IMR-90 (cell line): ENCODE measurements around the gene CHP1. TPM values are rescaled to one million over a fixed set of nuclear protein-coding genes. Genes with fewer than 3 reads are reported as not detected.
"Not testable (repeated sequence)": the region's sequence is repeated elsewhere in the genome, so short reads cannot be mapped to it uniquely, and the experiment has no call there.

ENCODE experiments used
- ATAC-seq: fragments of 200-7000 bp; cut with Tn5 transposase; 2 replicates; pipeline ENCODE4 v1.9.1; 2020; ENCODE audit warnings: low read depth, mild to moderate bottlenecking, moderate library complexity
- BruUV-seq: library from RNA; stranded (reverse); fragments of 400-500 nt; replicated peaks from 2 replicates; lab custom pipeline; 2021; lab: Mats Ljungman, UMichigan
- CTCF ChIA-PET: fragments of 300-600 bp; formaldehyde crosslinking; extraction: SDS; loops from one replicate; lab custom pipeline; 2021; ENCODE audit warnings: antibody characterized with exemption; lab: Yijun Ruan, JAX
- POLR2A ChIA-PET: fragments of 300-600 bp; sonication (Branson Sonifier 250); formaldehyde crosslinking; loops from one replicate; lab custom pipeline; 2022; ENCODE audit warnings: antibody characterized with exemption; ENCODE audit not compliant: unreplicated experiment; lab: Charles Lee
- DNase-seq: peaks from one replicate; pipeline ENCODE4 v3.0.0; 2013
- H2AFZ ChIP-seq: replicated peaks from 2 replicates; pipeline ENCODE3; 2013; ENCODE audit warnings: low read length, mild to moderate bottlenecking; ENCODE audit not compliant: poor library complexity
- H2AK5ac ChIP-seq: 2 replicates; pipeline ENCODE4 v1.6.1; 2013; ENCODE audit warnings: low read depth, low read length, inconsistent platforms
- H2AK9ac ChIP-seq: replicated peaks from 2 replicates; pipeline ENCODE3; 2013; ENCODE audit warnings: mild to moderate bottlenecking, low read depth, low read length, moderate library complexity; ENCODE audit not compliant: poor library complexity
- H2BK120ac ChIP-seq: 2 replicates; pipeline ENCODE4 v1.6.1; 2013; ENCODE audit warnings: low read depth, low read length, inconsistent platforms
- H2BK15ac ChIP-seq: 3 replicates; pipeline ENCODE4 v1.6.1; 2013; ENCODE audit warnings: low read depth, low read length, inconsistent platforms
- H2BK20ac ChIP-seq: 2 replicates; pipeline ENCODE4 v1.6.1; 2013; ENCODE audit warnings: low read depth, mild to moderate bottlenecking, inconsistent platforms, low read length, moderate library complexity
- H2BK5ac ChIP-seq: 2 replicates; pipeline ENCODE4 v1.6.1; 2013; ENCODE audit warnings: mild to moderate bottlenecking, low read depth, low read length, inconsistent platforms; ENCODE audit not compliant: poor library complexity, severe bottlenecking
- H3K14ac ChIP-seq: replicated peaks from 2 replicates; pipeline ENCODE4 v1.6.1; 2013; ENCODE audit warnings: low read depth, low read length, inconsistent platforms
- H3K18ac ChIP-seq: 2 replicates; pipeline ENCODE4 v1.6.1; 2013; ENCODE audit warnings: low read depth, low read length, control low read depth
- H3K23ac ChIP-seq: 2 replicates; pipeline ENCODE4 v1.6.1; 2013; ENCODE audit warnings: low read depth, low read length, inconsistent platforms
- H3K27ac ChIP-seq: 2 replicates; pipeline ENCODE4 v1.5.1; 2013; ENCODE audit warnings: mild to moderate bottlenecking, control low read depth, low read length; ENCODE audit not compliant: insufficient read depth
- H3K27me3 ChIP-seq: 2 replicates; pipeline ENCODE4 v1.6.1; 2013; ENCODE audit warnings: low read length; ENCODE audit not compliant: control insufficient read depth, insufficient read depth
- H3K36me3 ChIP-seq: 2 replicates; pipeline ENCODE4 v1.6.1; 2013; ENCODE audit warnings: low read length, mixed read lengths; ENCODE audit not compliant: control insufficient read depth, insufficient read depth
- H3K4ac ChIP-seq: 2 replicates; pipeline ENCODE4 v1.6.1; 2013; ENCODE audit warnings: low read depth, low read length, inconsistent platforms
- H3K4me1 ChIP-seq: 2 replicates; pipeline ENCODE4 v1.6.1; 2013; ENCODE audit warnings: low read length, mixed read lengths; ENCODE audit not compliant: control insufficient read depth, insufficient read depth
- H3K4me2 ChIP-seq: 2 replicates; pipeline ENCODE4 v1.6.1; 2013; ENCODE audit warnings: low read depth, mild to moderate bottlenecking, control low read depth, low read length, moderate library complexity
- H3K4me3 ChIP-seq: 2 replicates; pipeline ENCODE4 v1.5.1; 2013; ENCODE audit warnings: low read depth, mild to moderate bottlenecking, control low read depth, low read length, moderate library complexity; ENCODE audit not compliant: insufficient read depth
- H3K56ac ChIP-seq: 2 replicates; pipeline ENCODE4 v1.6.1; 2013; ENCODE audit warnings: low read length, inconsistent platforms; ENCODE audit not compliant: insufficient read depth; ENCODE audit errors: extremely low read depth
- H3K79me1 ChIP-seq, 2 experiments: 2 replicates each; pipeline ENCODE4 v1.6.1; 2013; ENCODE audit warnings: low read length in 2 of 2, inconsistent platforms in 1 of 2, low read depth in 1 of 2
- H3K9ac ChIP-seq: 2 replicates; pipeline ENCODE4 v1.6.1; 2013; ENCODE audit warnings: low read depth, low read length, control low read depth
- H3K9me1 ChIP-seq: 2 replicates; pipeline ENCODE4 v1.6.1; 2013; ENCODE audit warnings: low read length, inconsistent platforms; ENCODE audit not compliant: insufficient read depth
- H3K9me3 ChIP-seq: 2 replicates; pipeline ENCODE4 v1.6.1; 2013; ENCODE audit warnings: low read length; ENCODE audit not compliant: control insufficient read depth, insufficient read depth
- H4K20me1 ChIP-seq: 2 replicates; pipeline ENCODE4 v1.6.1; 2013; ENCODE audit warnings: low read length, inconsistent platforms; ENCODE audit not compliant: insufficient read depth
- H4K5ac ChIP-seq: 2 replicates; pipeline ENCODE4 v1.6.1; 2013; ENCODE audit warnings: mild to moderate bottlenecking, low read depth, low read length, control low read depth
- H4K8ac ChIP-seq, 2 experiments: 2 replicates each; pipeline ENCODE4 v1.6.1; 2013; ENCODE audit warnings: low read depth in 2 of 2, low read length in 2 of 2, control low read depth in 1 of 2, inconsistent platforms in 1 of 2
- H4K91ac ChIP-seq: 2 replicates; pipeline ENCODE4 v1.6.1; 2013; ENCODE audit warnings: low read depth, low read length, inconsistent platforms; ENCODE audit not compliant: insufficient read depth
- WGBS, 2 experiments: methylation state at CpG; one replicate each; pipeline versions ENCODE4 v1.1.5 to v1.1.7; 2013; ENCODE audit warnings: missing lambda C conversion rate in 2 of 2; ENCODE audit not compliant: insufficient read length in 1 of 2; ENCODE audit errors: extremely low coverage in 2 of 2; 5-methylcytosine and 5-hydroxymethylcytosine counted together
- dilution Hi-C: fragments of 300-500 bp; cut with HindIII; formaldehyde crosslinking; loops from one replicate; pipeline ENCODE4 v1.14.3; 2018; ENCODE audit warnings: low sequenced_read_pairs; ENCODE audit not compliant: unreplicated experiment
- in situ Hi-C: fragments of 300-500 bp; cut with MboI; formaldehyde crosslinking; loops from 3 replicates; pipeline ENCODE4 v1.14.3; 2019; ENCODE audit warnings: low sequenced_read_pairs, inconsistent platforms, mixed read lengths
- intact Hi-C: fragments of 100-400 bp; cut with micrococcal nuclease; formaldehyde crosslinking; loops from 2 replicates; pipeline ENCODE4 v1.10.0; 2022
- polyA plus RNA-seq, 3 experiments: library from polyadenylated mRNA; depleted of rRNA; stranded (reverse); fragments of >200 nt; gene quantifications; 2 replicates each; pipeline ENCODE4 v1.2.3, GENCODE V29; 2012; ENCODE audit warnings: low replicate concordance in 1 of 3
- total RNA-seq: library from RNA; depleted of rRNA; stranded (reverse); fragments of >200 nt; gene quantifications from 2 replicates; pipeline ENCODE4 v1.2.3, GENCODE V29; 2012

Gene CHP1
- total and polyA plus RNA-seq, 2 of the 4 experiments (the other 2 are of a cell fraction) = 39.2 to 96.1 TPM

DNA sequence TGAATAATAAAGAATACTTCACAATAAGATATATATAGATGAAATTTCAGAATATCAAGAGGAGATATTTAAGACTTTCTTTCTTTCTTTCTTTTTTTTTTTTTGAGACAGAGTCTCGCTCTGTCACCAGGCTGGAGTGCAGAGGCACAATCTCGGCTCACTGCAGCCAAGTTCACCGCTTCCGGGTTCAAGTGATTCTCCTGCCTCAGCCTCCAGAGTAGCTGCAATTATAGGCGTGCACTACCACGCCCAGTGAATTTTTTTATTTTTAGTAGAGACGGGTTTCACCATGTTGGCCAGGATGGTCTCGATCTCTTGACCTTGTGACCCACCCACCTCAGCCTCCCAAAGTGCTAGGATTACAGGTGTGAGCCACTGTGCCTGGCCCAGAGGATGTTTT, 19.7 kb downstream of the CHP1 start:
- H3K36me3 ChIP-seq, H2BK120ac ChIP-seq, POLR2A ChIA-PET, H4K8ac ChIP-seq, H3K56ac ChIP-seq, intact Hi-C loops, H4K91ac ChIP-seq, H3K27ac ChIP-seq, BruUV-seq, CTCF ChIA-PET, H3K18ac ChIP-seq, H4K5ac ChIP-seq, H3K4me1 ChIP-seq, H3K4ac ChIP-seq, dilution Hi-C loops, H3K4me2 ChIP-seq, H2AFZ ChIP-seq, H2BK15ac ChIP-seq, H3K27me3 ChIP-seq, in situ Hi-C loops, H2AK5ac ChIP-seq, H3K14ac ChIP-seq, DNase-seq, H3K9ac ChIP-seq, H2BK20ac ChIP-seq, H3K4me3 ChIP-seq, H4K20me1 ChIP-seq, H3K23ac ChIP-seq, H3K9me3 ChIP-seq, H2AK9ac ChIP-seq, H2BK5ac ChIP-seq, ATAC-seq: not testable (repeated sequence)
- 88% methylated on average over 4 of the region's 8 CpGs; no CpG with 5 or more reads in 1 of the 2 experiments for WGBS, 2 experiments
- H3K9me1 ChIP-seq = peaks cover 11% of the 10 kb centered on the region; the same call in 1 of the 2 replicates
- H3K79me1 ChIP-seq = peaks cover 0 to 38% of the 10 kb centered on the region in 2 experiments; a peak in 3 of 4 replicates
